GM12874 (cell line): ENCODE measurements around the gene LDLRAD3.

Source experiments
- TF ChIP-seq, protein P1 (sequence below): IDR thresholded peaks from 2 replicates; pipeline ENCODE4 v1.5.1; 2011; ENCODE audit warnings: low read depth, mild to moderate bottlenecking, control low read depth, low read length, moderate library complexity; ENCODE audit not compliant: insufficient read depth

LDLRAD3 gene

DNA sequence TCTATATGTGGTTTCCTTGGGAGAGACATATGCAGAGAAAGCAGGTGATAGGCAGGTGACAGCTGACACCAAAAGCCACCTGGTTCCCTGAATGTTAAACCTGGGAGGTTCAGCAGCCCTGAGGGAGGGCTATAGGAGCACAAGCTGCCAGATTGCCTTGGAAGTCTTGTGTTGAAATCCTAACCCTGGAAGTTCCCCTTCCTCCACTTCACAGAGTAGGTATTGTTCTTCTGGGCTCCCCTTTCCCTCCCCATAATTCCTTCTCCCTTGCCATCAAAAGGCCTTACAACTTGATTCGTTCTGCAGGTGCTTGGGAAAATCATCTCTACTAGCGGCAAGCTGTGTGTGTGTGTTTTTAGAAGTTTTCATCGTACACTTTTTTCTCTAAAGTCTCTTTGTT lies 5.4 kb downstream of the LDLRAD3 start:
- TF ChIP-seq, protein P1, sequence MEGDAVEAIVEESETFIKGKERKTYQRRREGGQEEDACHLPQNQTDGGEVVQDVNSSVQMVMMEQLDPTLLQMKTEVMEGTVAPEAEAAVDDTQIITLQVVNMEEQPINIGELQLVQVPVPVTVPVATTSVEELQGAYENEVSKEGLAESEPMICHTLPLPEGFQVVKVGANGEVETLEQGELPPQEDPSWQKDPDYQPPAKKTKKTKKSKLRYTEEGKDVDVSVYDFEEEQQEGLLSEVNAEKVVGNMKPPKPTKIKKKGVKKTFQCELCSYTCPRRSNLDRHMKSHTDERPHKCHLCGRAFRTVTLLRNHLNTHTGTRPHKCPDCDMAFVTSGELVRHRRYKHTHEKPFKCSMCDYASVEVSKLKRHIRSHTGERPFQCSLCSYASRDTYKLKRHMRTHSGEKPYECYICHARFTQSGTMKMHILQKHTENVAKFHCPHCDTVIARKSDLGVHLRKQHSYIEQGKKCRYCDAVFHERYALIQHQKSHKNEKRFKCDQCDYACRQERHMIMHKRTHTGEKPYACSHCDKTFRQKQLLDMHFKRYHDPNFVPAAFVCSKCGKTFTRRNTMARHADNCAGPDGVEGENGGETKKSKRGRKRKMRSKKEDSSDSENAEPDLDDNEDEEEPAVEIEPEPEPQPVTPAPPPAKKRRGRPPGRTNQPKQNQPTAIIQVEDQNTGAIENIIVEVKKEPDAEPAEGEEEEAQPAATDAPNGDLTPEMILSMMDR: no peak

DNA sequence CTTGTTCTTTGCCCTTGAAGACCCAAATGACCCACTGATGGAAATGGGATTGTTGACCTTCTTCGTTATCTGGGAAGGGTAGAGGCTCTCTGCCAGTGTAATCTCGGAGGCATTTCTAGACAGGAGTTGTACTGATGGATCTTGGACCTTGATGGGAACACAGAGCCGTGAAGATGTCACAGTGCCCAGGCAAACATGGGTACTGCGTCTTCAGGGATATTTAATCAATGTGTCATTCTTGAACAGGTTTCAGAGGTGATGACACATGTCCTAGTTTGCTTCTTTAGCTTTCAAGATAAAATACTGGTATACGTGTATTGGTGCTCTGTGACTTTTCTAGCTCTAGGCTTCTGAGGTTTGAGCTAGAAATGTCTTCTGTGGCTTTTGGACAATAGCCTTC lies 6.2 kb downstream of the LDLRAD3 start:
- TF ChIP-seq, protein P1: no peak

DNA sequence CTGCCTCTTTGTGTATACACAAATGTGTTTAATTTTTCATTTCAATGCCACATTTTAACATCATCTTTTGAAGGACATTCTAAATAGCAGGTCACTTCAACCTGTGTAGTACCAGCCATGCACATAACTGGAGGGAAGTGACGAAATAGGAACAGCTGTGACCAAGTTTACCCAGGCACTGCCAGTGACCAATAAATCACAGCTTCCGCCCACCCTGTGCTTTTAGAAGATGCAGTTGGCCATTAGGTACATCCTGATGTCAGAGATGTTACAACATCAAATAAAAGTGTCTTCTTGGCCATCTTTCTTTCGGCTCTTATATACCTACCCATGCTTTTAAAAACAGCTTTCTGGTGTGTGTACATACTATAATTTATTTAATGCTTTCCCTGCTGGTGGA lies 7.8 kb downstream of the LDLRAD3 start:
- TF ChIP-seq, protein P1: no peak

DNA sequence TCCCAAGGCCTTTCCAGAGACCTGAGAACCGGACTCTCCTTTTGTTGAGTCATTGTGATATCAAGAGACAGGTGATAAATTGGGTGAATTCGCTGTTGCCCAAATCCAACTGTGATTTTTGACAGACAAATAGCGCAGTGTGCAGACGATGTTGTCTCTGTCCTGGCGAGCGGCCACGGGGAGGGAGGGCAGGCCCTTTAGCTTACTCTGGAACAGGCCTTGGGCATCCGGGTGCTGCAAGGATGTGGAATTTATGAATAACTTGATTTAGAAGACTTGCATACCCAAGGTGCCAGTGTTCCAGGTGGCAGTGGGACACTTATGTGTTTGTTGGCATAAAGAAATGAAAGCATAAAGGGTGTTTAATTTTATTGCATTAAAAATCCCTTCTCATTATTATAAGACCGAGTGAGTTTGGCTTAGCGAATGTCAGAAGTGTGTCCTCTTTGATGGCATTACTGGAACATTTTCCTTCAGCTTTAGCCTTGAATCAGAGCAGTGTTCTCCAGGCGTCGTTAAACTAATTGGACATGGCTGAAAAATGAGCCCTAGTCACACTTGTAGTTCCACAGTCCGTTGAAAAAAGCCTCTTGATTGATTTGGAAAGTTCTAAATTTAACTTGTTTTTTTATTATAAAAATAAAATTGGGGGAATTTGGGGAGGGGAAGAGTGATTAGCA lies 9.4 kb downstream of the LDLRAD3 start:
- TF ChIP-seq, protein P1: no peak

DNA sequence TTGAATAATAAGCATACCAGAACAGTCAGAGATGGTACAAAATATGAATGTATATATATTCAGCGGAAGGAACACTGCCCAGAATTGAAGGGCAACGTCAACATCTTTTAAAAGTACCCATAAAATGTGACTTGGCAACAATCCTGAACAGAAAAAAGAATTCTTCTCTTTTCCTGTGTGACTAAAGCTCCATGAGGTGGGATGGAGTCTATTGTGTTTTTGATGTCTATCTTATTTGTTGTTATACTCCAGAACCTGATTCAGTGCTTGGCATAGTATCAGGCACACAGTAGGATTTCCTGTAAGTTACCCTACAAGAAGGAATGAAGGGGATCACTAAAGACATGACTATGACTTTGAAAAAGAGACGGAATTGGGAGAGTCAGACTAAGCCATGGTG lies 10.3 kb downstream of the LDLRAD3 start:
- TF ChIP-seq, protein P1: no peak

DNA sequence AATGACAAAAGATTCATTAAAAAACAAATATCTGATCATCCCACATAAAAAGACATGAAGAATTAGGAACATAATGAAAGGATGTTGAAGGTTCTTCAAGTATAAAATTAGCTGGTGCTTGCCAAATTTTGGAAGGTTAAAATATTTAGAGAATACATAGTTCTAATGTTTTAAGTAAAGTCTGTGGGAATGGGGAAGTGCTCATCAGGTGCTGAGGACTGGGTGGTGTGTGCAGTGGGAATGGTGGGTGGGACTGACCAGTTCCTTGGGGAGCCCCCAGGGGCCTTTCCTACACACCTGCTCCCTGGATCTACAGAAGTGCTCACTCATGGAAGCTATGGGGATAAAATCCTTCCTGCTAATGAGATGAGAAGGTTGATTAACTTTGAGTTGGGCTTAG lies 11.8 kb downstream of the LDLRAD3 start:
- TF ChIP-seq, protein P1: no peak

DNA sequence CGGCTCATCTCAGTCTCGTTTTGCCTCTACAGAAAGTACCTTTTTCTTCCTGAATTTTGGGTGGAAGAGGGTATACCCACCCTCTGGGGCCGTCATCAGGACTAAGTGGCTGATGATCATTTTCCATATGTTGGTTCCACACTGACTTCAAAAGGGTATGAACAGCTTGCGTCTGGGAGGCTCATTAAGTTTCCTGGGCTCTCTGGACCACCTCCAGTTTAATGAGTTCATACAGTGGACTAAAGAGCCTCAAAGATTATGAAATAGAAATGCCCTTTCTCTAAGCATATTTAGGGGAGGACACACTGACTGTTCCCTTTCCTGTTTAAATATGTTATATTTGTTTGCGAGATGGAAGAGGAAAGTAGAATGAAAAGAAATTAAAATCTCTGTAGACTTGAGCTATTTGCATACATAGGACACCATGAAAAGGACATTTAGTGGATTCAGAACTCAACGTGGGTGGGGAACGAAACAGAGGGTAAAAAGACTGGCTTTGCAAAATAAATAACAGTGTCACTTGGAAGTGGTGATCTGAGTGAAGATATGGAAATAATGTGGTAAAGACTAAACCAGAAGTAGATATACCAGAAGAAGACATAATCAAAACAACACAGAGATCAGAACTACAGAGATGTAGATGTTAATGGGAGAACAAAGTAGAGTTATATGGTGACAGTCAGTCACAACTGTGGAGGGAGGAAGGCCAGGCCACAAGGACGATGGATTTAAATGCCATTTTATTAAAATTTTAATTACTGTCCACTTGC lies 18.7 kb downstream of the LDLRAD3 start:
- TF ChIP-seq, protein P1: no peak
